Measurements from ENCODE around the gene ZMYM2.

ZMYM2 gene

GRCh38 chr13:20049558-20050473 is 91.3 kb downstream of the ZMYM2 start:
- no peak for DNase-seq

- DNase-seq = no peak
Observed at GRCh38 chr13:20051366-20051765, 92.8 kb downstream of the ZMYM2 start.

GRCh38 chr13:20053016-20053415 is 94.5 kb downstream of the ZMYM2 start:
- DNase-seq = no peak

- no peak for DNase-seq
Observed at GRCh38 chr13:20053891-20054290, 95.4 kb downstream of the ZMYM2 start.

GRCh38 chr13:20054586-20054985 is 96.1 kb downstream of the ZMYM2 start:
- no peak for DNase-seq

- DNase-seq = no peak
Observed at GRCh38 chr13:20057214-20057613, 98.7 kb downstream of the ZMYM2 start.

- no peak for DNase-seq
Observed at GRCh38 chr13:20057963-20058362, 99.4 kb downstream of the ZMYM2 start.

GRCh38 chr13:20058476-20058875 is 99.9 kb downstream of the ZMYM2 start:
- DNase-seq = no peak

GRCh38 chr13:20064128-20064527 is 105.6 kb downstream of the ZMYM2 start:
- DNase-seq = no peak

- DNase-seq = no peak
Observed at GRCh38 chr13:20065516-20065915, 107.0 kb downstream of the ZMYM2 start.

GRCh38 chr13:20069956-20070355 is 111.4 kb downstream of the ZMYM2 start:
- no peak for DNase-seq

- DNase-seq = no peak
Observed at GRCh38 chr13:20073775-20074174, 115.2 kb downstream of the ZMYM2 start.

GRCh38 chr13:20074966-20075365 is 116.4 kb downstream of the ZMYM2 start:
- DNase-seq = no peak

- no peak for DNase-seq
Observed at GRCh38 chr13:20077086-20077485, 118.6 kb downstream of the ZMYM2 start.

- no peak for DNase-seq
Observed at GRCh38 chr13:20080377-20081164, 122.0 kb downstream of the ZMYM2 start.

- no peak for DNase-seq
Observed at GRCh38 chr13:20090349-20090748, 131.8 kb downstream of the ZMYM2 start.

GRCh38 chr13:20093951-20094350 is 135.4 kb downstream of the ZMYM2 start:
- no peak for DNase-seq

- no peak for DNase-seq
Observed at GRCh38 chr13:20099319-20099718, 140.8 kb downstream of the ZMYM2 start.

- DNase-seq = no peak
Observed at GRCh38 chr13:20101467-20102316, 143.2 kb downstream of the ZMYM2 start.

GRCh38 chr13:20102525-20103180 is 144.1 kb downstream of the ZMYM2 start:
- no peak for DNase-seq

- no peak for DNase-seq
Observed at GRCh38 chr13:20105161-20105689, 146.7 kb downstream of the ZMYM2 start.

- no peak for DNase-seq
Observed at GRCh38 chr13:20106742-20107141, 148.2 kb downstream of the ZMYM2 start.

Data from fibroblast of upper back skin (primary cell).